ENCODE data around the gene COL27A1.

DNA sequence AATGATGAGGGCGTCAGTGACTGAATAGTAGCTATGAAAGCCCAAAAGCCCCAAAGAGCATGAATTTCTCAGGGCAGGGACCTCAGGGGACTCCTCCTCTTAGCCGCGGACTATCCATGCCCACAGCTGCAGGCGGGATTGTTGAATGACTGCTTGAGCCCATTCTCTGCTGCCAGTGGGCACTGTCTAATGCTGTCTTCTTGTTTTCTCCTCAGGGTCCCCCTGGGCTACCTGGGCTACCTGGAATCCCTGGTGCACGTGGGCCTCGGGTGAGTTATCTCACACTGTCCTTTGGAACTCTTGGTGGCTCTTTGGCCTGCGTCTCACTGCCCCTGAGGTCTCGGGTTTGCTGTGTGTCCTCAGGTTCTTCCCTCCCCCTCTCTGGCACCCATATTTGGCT, 22.7 kb downstream of the COL27A1 start:
- TF ChIP-seq, protein P1, sequence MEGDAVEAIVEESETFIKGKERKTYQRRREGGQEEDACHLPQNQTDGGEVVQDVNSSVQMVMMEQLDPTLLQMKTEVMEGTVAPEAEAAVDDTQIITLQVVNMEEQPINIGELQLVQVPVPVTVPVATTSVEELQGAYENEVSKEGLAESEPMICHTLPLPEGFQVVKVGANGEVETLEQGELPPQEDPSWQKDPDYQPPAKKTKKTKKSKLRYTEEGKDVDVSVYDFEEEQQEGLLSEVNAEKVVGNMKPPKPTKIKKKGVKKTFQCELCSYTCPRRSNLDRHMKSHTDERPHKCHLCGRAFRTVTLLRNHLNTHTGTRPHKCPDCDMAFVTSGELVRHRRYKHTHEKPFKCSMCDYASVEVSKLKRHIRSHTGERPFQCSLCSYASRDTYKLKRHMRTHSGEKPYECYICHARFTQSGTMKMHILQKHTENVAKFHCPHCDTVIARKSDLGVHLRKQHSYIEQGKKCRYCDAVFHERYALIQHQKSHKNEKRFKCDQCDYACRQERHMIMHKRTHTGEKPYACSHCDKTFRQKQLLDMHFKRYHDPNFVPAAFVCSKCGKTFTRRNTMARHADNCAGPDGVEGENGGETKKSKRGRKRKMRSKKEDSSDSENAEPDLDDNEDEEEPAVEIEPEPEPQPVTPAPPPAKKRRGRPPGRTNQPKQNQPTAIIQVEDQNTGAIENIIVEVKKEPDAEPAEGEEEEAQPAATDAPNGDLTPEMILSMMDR (IDR thresholded peaks at IDR 0.05), result no peak
- no peak for TF ChIP-seq EZH2 (IDR thresholded peaks at IDR 0.05)
